ENCODE results near the gene G3BP2. TPM values are rescaled to one million over a fixed set of nuclear protein-coding genes. Genes with fewer than 3 reads are reported as not detected.
A peak's percentile ranks its signal among the peaks of the same experiment; 100 is the strongest.

G3BP2 gene
- total and polyA plus RNA-seq, 2 of the 13 experiments (the other 11 are each of a cell fraction or from before 2014, with no cell fraction given): 51.7 to 179 TPM

GRCh38 chr4:75599647-75600046 lies 73.6 kb downstream of the G3BP2 start (continued):
- TF ChIP-seq, protein P1, sequence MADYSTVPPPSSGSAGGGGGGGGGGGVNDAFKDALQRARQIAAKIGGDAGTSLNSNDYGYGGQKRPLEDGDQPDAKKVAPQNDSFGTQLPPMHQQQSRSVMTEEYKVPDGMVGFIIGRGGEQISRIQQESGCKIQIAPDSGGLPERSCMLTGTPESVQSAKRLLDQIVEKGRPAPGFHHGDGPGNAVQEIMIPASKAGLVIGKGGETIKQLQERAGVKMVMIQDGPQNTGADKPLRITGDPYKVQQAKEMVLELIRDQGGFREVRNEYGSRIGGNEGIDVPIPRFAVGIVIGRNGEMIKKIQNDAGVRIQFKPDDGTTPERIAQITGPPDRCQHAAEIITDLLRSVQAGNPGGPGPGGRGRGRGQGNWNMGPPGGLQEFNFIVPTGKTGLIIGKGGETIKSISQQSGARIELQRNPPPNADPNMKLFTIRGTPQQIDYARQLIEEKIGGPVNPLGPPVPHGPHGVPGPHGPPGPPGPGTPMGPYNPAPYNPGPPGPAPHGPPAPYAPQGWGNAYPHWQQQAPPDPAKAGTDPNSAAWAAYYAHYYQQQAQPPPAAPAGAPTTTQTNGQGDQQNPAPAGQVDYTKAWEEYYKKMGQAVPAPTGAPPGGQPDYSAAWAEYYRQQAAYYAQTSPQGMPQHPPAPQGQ (CRISPR knock-in tag; IDR thresholded peaks at IDR 0.05; ENCODE audit: borderline replicate concordance): no peak
- no peak for TF ChIP-seq PATZ1 (CRISPR knock-in tag; IDR thresholded peaks at IDR 0.05)
- TF ChIP-seq, protein P2, sequence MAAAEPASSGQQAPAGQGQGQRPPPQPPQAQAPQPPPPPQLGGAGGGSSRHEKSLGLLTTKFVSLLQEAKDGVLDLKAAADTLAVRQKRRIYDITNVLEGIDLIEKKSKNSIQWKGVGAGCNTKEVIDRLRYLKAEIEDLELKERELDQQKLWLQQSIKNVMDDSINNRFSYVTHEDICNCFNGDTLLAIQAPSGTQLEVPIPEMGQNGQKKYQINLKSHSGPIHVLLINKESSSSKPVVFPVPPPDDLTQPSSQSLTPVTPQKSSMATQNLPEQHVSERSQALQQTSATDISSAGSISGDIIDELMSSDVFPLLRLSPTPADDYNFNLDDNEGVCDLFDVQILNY (CRISPR knock-in tag; conservative IDR thresholded peaks at IDR 0.05): no peak
- TF ChIP-seq ZNF570 (CRISPR knock-in tag; IDR thresholded peaks at IDR 0.05; ENCODE audit: borderline replicate concordance): no peak
- TF ChIP-seq ZNF816 (CRISPR knock-in tag; IDR thresholded peaks at IDR 0.05; ENCODE audit: borderline replicate concordance): no peak
- no peak for TF ChIP-seq DR1 (CRISPR knock-in tag; IDR thresholded peaks at IDR 0.05)
- TF ChIP-seq ZFP41 (CRISPR knock-in tag; IDR thresholded peaks at IDR 0.05; ENCODE audit: borderline replicate concordance): no peak
- TF ChIP-seq YEATS4 (CRISPR knock-in tag; IDR thresholded peaks at IDR 0.05; ENCODE audit: borderline replicate concordance): no peak

GRCh38 chr4:75598390-75598789 lies 74.8 kb downstream of the G3BP2 start:
- 77% methylated on average over 3 of the region's 3 CpGs for WGBS (ENCODE audit: low lambda C conversion rate)
- ChIA-PET POLR2A (no interaction called here), CTCF (ENCODE audit: low intra/inter-chr PET ratio, low total read pairs) (no interaction called here)
- H3K27me3 ChIP-seq (ENCODE audit: control insufficient read depth in 1 of 2, insufficient read depth in 2 of 2, low read length in 2 of 2): no peaks in the 10 kb centered on the region
- no TSS peak for BruUV-seq (replicated peaks)
- no peaks in the 10 kb centered on the region for H3K9me3 ChIP-seq (ENCODE audit: low read length)
- no peak overlapping the region for H3K9ac ChIP-seq (ENCODE audit: insufficient read depth, low read depth, low read length)
- no peak overlapping the region for H3K4me3 ChIP-seq (replicated peaks in 1 of 3; ENCODE audit: insufficient read depth in 1 of 3, low read depth in 2 of 3, low read length in 3 of 3)
- no peaks in the 10 kb centered on the region for H3K79me2 ChIP-seq (ENCODE audit: insufficient read depth, low read length)
- H3K27ac ChIP-seq (ENCODE audit: extremely low read length, insufficient read depth, low read length): no peak overlapping the region
- DNase-seq (ENCODE audit: low spot score): no peak
- in situ Hi-C loops (cut with HindIII; ENCODE audit: extremely low pct_ligation_motif_present, low pct_unique_long_range_greater_than_20kb): no loop called here
- no peak overlapping the region for H2AFZ ChIP-seq (ENCODE audit: low read length)
- no peak for ATAC-seq
- FAIRE-seq: no peak
- no peaks in the 10 kb centered on the region for H4K20me1 ChIP-seq (ENCODE audit: insufficient read depth, low read length)
- intact Hi-C loops (cut with micrococcal nuclease; ENCODE audit: unreplicated experiment): no loop called here
- H3K36me3 ChIP-seq (replicated peaks in 1 of 2; ENCODE audit: control insufficient read depth in 1 of 2, insufficient read depth in 2 of 2, low read length in 2 of 2): no peaks in the 10 kb centered on the region
- no peak overlapping the region for H3K4me2 ChIP-seq (ENCODE audit: low read depth, low read length)
- no peaks in the 10 kb centered on the region for H3K4me1 ChIP-seq (ENCODE audit: insufficient read depth, low read length)
- TF ChIP-seq ZNF557 (CRISPR knock-in tag; IDR thresholded peaks at IDR 0.05) (no peak), SRSF4 (IDR thresholded peaks at IDR 0.05; ENCODE audit: low read depth, low read length, poor library complexity, severe bottlenecking) (no peak), MYPOP (CRISPR knock-in tag; IDR thresholded peaks at IDR 0.05) (no peak), MAFF (IDR thresholded peaks at IDR 0.05; ENCODE audit: low read depth, low read length) (peak; percentile 44; the same call in 1 of the 2 replicates), KLF16 (CRISPR knock-in tag; IDR thresholded peaks at IDR 0.05) (no peak), ZNF724P (CRISPR knock-in tag; IDR thresholded peaks at IDR 0.05; ENCODE audit: borderline replicate concordance) (no peak), HHEX (CRISPR knock-in tag; IDR thresholded peaks at IDR 0.05) (no peak), MAFK (conservative IDR thresholded peaks at IDR 0.05 in 1 of 2, IDR thresholded peaks at IDR 0.05 in 1 of 2; ENCODE audit: low read length in 2 of 2) (peak; percentile 38 to 59; a peak in 3 of 4 replicates)
- TF ChIP-seq, protein P3, sequence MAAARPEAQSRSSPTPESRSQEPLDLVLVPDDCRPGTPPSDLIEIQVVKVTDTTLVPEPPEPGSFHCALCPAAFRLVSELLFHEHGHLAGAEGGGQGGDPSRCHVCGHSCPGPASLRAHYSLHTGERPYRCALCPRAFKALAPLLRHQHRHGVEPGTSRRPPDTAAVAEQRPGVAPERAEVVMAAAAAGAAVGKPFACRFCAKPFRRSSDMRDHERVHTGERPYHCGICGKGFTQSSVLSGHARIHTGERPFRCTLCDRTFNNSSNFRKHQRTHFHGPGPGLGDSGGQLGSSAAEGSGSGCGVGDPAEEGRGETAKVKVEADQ (CRISPR knock-in tag; IDR thresholded peaks at IDR 0.05; ENCODE audit: borderline replicate concordance): no peak

Data from HepG2 (cell line).